Testis (tissue), 3 donors: Measurements from ENCODE around the gene GRIN2C. TPM values are rescaled to one million over a fixed set of nuclear protein-coding genes. Genes with fewer than 3 reads are reported as not detected.

Source experiments
- DNase-seq: peaks from one replicate; pipeline ENCODE4 v3.0.0-alpha.2; 2019
- H3K27ac ChIP-seq, 2 donors: fragments of 200-600 bp; sonication (generic); one replicate each; pipeline ENCODE4 v1.5.1; 2019
- H3K27me3 ChIP-seq: fragments of 200-600 bp; sonication (generic); one replicate; pipeline ENCODE4 v1.5.1; 2019
- H3K36me3 ChIP-seq: fragments of 200-600 bp; sonication (generic); one replicate; pipeline ENCODE4 v1.5.1; 2017; ENCODE audit warnings: low read depth; ENCODE audit errors: missing control alignments
- H3K4me1 ChIP-seq: fragments of 200-600 bp; sonication (generic); one replicate; pipeline ENCODE4 v1.5.1; 2019
- H3K4me3 ChIP-seq, 2 donors: fragments of 200-600 bp; sonication (generic); one replicate each; pipeline ENCODE4 v1.5.1; 2017 to 2019
- H3K9me3 ChIP-seq: fragments of 200-600 bp; sonication (generic); one replicate; pipeline ENCODE4 v1.5.1; 2017
- CTCF ChIP-seq, 3 experiments: fragments of 450-650 bp in 2 of 3; fragments of 200-600 bp in 1 of 3; sonication (generic) in 1 of 3; IDR thresholded peaks; one replicate each; pipeline ENCODE4 v1.5.1; 2016 to 2019; ENCODE audit warnings: antibody characterized with exemption in 3 of 3, mild to moderate bottlenecking in 2 of 3, moderate library complexity in 1 of 3
- POLR2A ChIP-seq: fragments of 450-650 bp; IDR thresholded peaks from one replicate; pipeline ENCODE4 v1.6.1; 2017; ENCODE audit warnings: antibody characterized with exemption, mild to moderate bottlenecking, moderate library complexity
- WGBS, 2 donors: methylation state at CpG; one replicate each; pipeline ENCODE4 v1.1.5; 2018; 5-methylcytosine and 5-hydroxymethylcytosine counted together
- intact Hi-C: fragments of 100-400 bp; cut with DNase I; formaldehyde crosslinking; loops from one replicate; pipeline ENCODE4 v1.15.1; 2023; ENCODE audit warnings: low total_unique reads
- polyA plus RNA-seq: library from polyadenylated mRNA; stranded (reverse); fragments of 350-450 nt; fragmentation: Illumina TruSeq; extraction: RNeasy Lipid Tissue Mini Kit (QIAGEN cat#74804); gene quantifications from one replicate; pipeline ENCODE4 v1.2.3, GENCODE V29; 2014; ENCODE audit warnings: low read depth, low replicate concordance; ENCODE audit not compliant: insufficient read depth
- total RNA-seq, 2 donors: library from RNA; depleted of rRNA; stranded (reverse); fragments of >200 nt; gene quantifications; one replicate each; pipeline ENCODE4 v1.2.3, GENCODE V29; 2016

The GRIN2C gene
- total and polyA plus RNA-seq, 3 donors from 2014 or later, result 7.7 to 20.8 (median 20.1) TPM

GRCh38 chr17:74903671-74904070 lies 44.0 kb upstream of the GRIN2C start:
- WGBS, 2 donors, result 74 to 77% methylated on average over 6 of the region's 6 CpGs

GRCh38 chr17:74903034-74903433 lies 43.3 kb upstream of the GRIN2C start:
- no peaks in the 10 kb centered on the region for H3K4me1 ChIP-seq
- H3K9me3 ChIP-seq, result no peaks in the 10 kb centered on the region
- H3K27ac ChIP-seq, result no peak overlapping the region
- no peaks in the 10 kb centered on the region for H3K36me3 ChIP-seq
- H3K27me3 ChIP-seq, result no peaks in the 10 kb centered on the region
- DNase-seq, result no peak
- TF ChIP-seq CTCF (IDR thresholded peaks at IDR 0.05) (no peak), POLR2A (no peak)
- WGBS, 2 donors, result 87 to 91% methylated on average over 9 of the region's 9 CpGs
- H3K4me3 ChIP-seq, result no peak overlapping the region
- intact Hi-C loops, result no loop called here

More at GRCh38 chr17:74903671-74904070, 44.0 kb upstream of the GRIN2C start:
- intact Hi-C loops, result no loop called here
- Histone ChIP-seq H3K27me3 (no peaks in the 10 kb centered on the region), H3K27ac (no peak overlapping the region), H3K9me3 (no peaks in the 10 kb centered on the region), H3K36me3 (no peaks in the 10 kb centered on the region), H3K4me3 (no peak overlapping the region), H3K4me1 (no peaks in the 10 kb centered on the region)
- TF ChIP-seq POLR2A (no peak), CTCF (IDR thresholded peaks at IDR 0.05) (no peak)
- no peak for DNase-seq

- WGBS, 2 donors, result 84 to 86% methylated on average over 10 to 14 of the region's 14 CpGs
- no peaks in the 10 kb centered on the region for H3K9me3 ChIP-seq
These were observed 41.9 kb upstream of the GRIN2C start for GRCh38 chr17:74901353-74902135.

GRCh38 chr17:74900208-74900607 lies 40.5 kb upstream of the GRIN2C start:
- WGBS, 2 donors, result 85% methylated on average over 8 of the region's 8 CpGs
- DNase-seq, result no peak

More at GRCh38 chr17:74901353-74902135, 41.9 kb upstream of the GRIN2C start:
- Histone ChIP-seq H3K27me3 (no peaks in the 10 kb centered on the region), H3K36me3 (no peaks in the 10 kb centered on the region), H3K27ac (no peak overlapping the region), H3K4me3 (no peak overlapping the region), H3K4me1 (no peaks in the 10 kb centered on the region)
- intact Hi-C loops, result no loop called here
- TF ChIP-seq CTCF (IDR thresholded peaks at IDR 0.05), result no peak
- no peak for TF ChIP-seq POLR2A
- DNase-seq, result no peak

More at GRCh38 chr17:74900208-74900607, 40.5 kb upstream of the GRIN2C start:
- H3K9me3 ChIP-seq, result no peaks in the 10 kb centered on the region
- H3K4me3 ChIP-seq, result no peak overlapping the region
- intact Hi-C loops, result no loop called here
- no peaks in the 10 kb centered on the region for H3K27me3 ChIP-seq
- no peak for TF ChIP-seq CTCF (IDR thresholded peaks at IDR 0.05)
- TF ChIP-seq POLR2A, result no peak
- no peaks in the 10 kb centered on the region for H3K4me1 ChIP-seq
- no peak overlapping the region for H3K27ac ChIP-seq
- no peaks in the 10 kb centered on the region for H3K36me3 ChIP-seq
